Measurements from ENCODE around the gene TRAFD1.

GRCh38 chr12:112192475-112192874 lies 67.1 kb downstream of the TRAFD1 start:
- TF ChIP-seq EZH2 (IDR thresholded peaks at IDR 0.05) (no peak), POLR2AphosphoS5 (IDR thresholded peaks at IDR 0.05; ENCODE audit: borderline replicate concordance, low read depth, low read length) (no peak), FOXP2 (optimal IDR thresholded peaks at IDR 0.05; ENCODE audit: control extremely low read depth, extremely low read length, insufficient read depth) (no peak)
